Stimulated activated CD8-positive, alpha-beta memory T cell treated with anti-CD3 and anti-CD28 coated beads, Interleukin-12 subunit alpha, Interleukin-12 subunit beta, amount 100 ng/mL, for 4 hours (primary cell): ENCODE results near the gene NOP56.

Source experiments
- DNase-seq: peaks from one replicate; pipeline ENCODE4 v3.0.0-alpha.2; 2020; ENCODE audit warnings: low read depth

The NOP56 gene

DNA sequence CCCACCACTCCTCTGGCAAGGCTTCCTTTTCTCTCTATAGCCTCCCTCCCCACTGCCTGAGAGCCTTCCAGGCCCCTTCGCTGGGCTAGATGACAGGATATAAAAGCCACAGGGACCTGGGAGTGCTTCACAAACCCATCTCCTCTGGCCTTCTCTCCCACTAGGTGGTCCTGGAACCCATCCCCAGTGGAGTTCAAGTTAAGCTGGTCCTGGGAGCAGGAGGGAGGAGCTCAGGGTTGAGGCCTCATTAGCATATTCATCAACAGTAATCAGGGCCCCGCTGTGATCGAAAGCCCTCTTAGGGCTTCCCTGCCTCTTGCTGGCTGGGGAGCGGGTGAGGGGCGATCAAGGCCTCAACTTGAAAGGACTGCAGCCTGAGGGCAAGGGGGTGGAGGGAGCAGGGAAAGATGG, 49.2 kb downstream of the NOP56 start:
- DNase-seq, result no peak

DNA sequence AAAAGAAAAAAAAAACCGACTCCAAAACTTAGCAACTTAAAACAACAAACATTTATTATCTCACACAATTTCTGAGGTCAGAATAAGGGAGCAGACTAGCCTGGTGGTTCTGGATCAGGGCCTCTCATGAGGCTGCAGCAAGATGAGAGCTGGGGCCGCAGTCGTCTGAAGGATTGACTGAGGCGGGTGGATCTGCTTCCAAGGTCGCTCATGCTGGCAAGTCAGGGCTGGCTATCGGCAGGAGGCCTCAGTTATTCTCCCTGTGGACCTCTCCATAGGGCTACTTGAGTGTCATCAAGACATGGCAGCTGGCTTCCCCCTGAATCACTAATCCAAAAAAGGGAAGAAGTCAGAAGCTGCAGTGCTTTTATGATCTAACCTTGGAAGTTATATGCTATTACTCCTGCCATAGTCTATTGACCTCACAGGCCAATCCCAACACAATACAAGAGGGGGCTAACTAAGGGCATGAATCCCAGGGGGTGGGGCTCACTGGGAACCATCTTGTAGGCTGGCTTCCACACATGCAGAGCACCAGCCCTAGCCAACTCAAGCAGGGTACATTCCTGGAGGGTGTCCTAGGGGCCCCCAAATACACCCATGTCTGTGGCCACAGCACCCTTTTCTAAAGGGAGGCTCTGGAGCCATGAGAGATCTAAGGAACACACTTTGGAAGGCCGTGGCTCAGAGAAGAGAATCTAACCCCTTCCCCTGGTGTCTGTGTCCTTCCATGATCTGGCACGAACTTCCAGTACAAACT, 51.5 kb downstream of the NOP56 start:
- DNase-seq, result no peak

DNA sequence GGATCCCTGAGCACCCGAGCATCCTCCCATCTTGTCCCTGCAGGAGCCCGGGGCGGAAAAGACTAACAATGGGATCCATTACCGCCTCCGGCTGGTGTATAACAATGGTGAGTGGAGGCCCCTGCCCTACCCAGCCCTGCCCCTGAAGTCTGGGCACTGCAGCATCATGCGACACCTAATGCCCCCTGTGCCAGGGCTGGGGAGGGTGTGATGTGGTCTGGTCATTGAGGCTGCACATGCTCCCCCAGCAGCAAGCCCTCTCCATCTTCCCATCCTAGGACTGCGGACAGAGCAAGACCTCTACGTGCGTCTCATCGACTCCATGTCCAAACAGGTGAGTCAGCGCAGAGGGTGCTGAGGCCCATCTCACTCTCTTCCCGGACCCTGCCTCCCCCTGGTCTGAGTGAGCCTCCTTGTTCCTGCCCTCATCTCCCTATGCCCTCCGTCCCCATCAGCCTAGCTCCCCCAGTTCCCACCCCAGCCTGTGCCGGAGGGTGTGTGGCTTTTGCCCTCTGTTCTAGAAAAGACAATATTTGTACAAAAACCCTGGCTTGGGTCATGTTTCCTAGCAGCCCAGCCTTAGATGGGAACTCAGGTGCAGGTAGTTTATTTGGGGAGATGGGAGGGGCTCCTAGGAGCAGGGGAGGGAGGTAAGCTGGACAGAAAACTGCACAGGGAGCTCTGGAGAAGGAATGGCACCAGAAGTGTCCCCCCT, 53.7 kb downstream of the NOP56 start:
- DNase-seq, result no peak

- DNase-seq, result no peak
These were observed 54.4 kb downstream of the NOP56 start for GRCh38 chr20:2706688-2707352.

- no peak for DNase-seq
These were observed 55.1 kb downstream of the NOP56 start for GRCh38 chr20:2707353-2708072.
